Activated CD4-positive, alpha-beta T cell treated with anti-CD3 and anti-CD28 coated beads, Interleukin-2, amount 50 U/mL, for 16 hours (primary cell): ENCODE data around the gene SLC66A3.
"Not testable (repeated sequence)": the region's sequence is repeated elsewhere in the genome, so short reads cannot be mapped to it uniquely, and the experiment has no call there.

Source experiments
- DNase-seq: peaks from one replicate; pipeline ENCODE4 v3.0.0-alpha.2; 2020

The SLC66A3 gene

GRCh38 chr2:11165046-11165445 lies 9.8 kb downstream of the SLC66A3 start:
- not testable (repeated sequence) for DNase-seq

- no peak for DNase-seq
Observed at GRCh38 chr2:11166476-11166875, 11.2 kb downstream of the SLC66A3 start.

- DNase-seq, result no peak
Observed at GRCh38 chr2:11168488-11168887, 13.2 kb downstream of the SLC66A3 start.

GRCh38 chr2:11169333-11169732 lies 14.1 kb downstream of the SLC66A3 start:
- DNase-seq, result no peak

- no peak for DNase-seq
Observed at GRCh38 chr2:11174222-11174621, 19.0 kb downstream of the SLC66A3 start.

GRCh38 chr2:11175293-11175795 lies 20.1 kb downstream of the SLC66A3 start:
- no peak for DNase-seq

- no peak for DNase-seq
Observed at GRCh38 chr2:11177871-11178690, 22.8 kb downstream of the SLC66A3 start.

- no peak for DNase-seq
Observed at GRCh38 chr2:11179196-11179595, 23.9 kb downstream of the SLC66A3 start.

GRCh38 chr2:11179899-11180298 lies 24.6 kb downstream of the SLC66A3 start:
- no peak for DNase-seq

GRCh38 chr2:11180653-11181052 lies 25.4 kb downstream of the SLC66A3 start:
- no peak for DNase-seq

- DNase-seq, result no peak
Observed at GRCh38 chr2:11182951-11183350, 27.7 kb downstream of the SLC66A3 start.

GRCh38 chr2:11186145-11186544 lies 30.9 kb downstream of the SLC66A3 start:
- no peak for DNase-seq

GRCh38 chr2:11187083-11187619 lies 31.9 kb downstream of the SLC66A3 start:
- DNase-seq, result no peak

- no peak for DNase-seq
Observed at GRCh38 chr2:11187731-11188130, 32.5 kb downstream of the SLC66A3 start.

GRCh38 chr2:11196246-11196645 lies 41.0 kb downstream of the SLC66A3 start:
- DNase-seq, result no peak

GRCh38 chr2:11200651-11201050 lies 45.4 kb downstream of the SLC66A3 start:
- no peak for DNase-seq

- DNase-seq, result no peak
Observed at GRCh38 chr2:11201969-11202368, 46.7 kb downstream of the SLC66A3 start.

- peak; percentile 77 for DNase-seq
Observed at GRCh38 chr2:11203480-11203879, 48.2 kb downstream of the SLC66A3 start.

- no peak for DNase-seq
Observed at GRCh38 chr2:11208083-11208482, 52.8 kb downstream of the SLC66A3 start.

- DNase-seq, result no peak
Observed at GRCh38 chr2:11212645-11213044, 57.4 kb downstream of the SLC66A3 start.

GRCh38 chr2:11213090-11213638 lies 57.9 kb downstream of the SLC66A3 start:
- DNase-seq, result no peak

- no peak for DNase-seq
Observed at GRCh38 chr2:11213975-11214374, 58.7 kb downstream of the SLC66A3 start.

GRCh38 chr2:11214770-11215169 lies 59.5 kb downstream of the SLC66A3 start:
- no peak for DNase-seq

GRCh38 chr2:11215407-11215806 lies 60.1 kb downstream of the SLC66A3 start:
- DNase-seq, result no peak
